ENCODE measurements around the gene AIG1.

Gene AIG1

GRCh38 chr6:143151381-143151780, 90.7 kb downstream of the AIG1 start:
- Histone ChIP-seq H3K9me3 (ENCODE audit: control insufficient read depth in 1 of 2, low read length in 2 of 2) (no peaks in the 10 kb centered on the region), H3K4me1 (ENCODE audit: control insufficient read depth in 1 of 2, insufficient read depth in 2 of 2, low read length in 2 of 2) (no peaks in the 10 kb centered on the region), H3K27ac (ENCODE audit: low read length) (no peak overlapping the region), H3K36me3 (ENCODE audit: control insufficient read depth in 1 of 2, insufficient read depth in 2 of 2, low read length in 2 of 2) (peaks cover 0 to 4% of the 10 kb centered on the region in 2 donors), H3K27me3 (ENCODE audit: low read depth, low read length) (no peaks in the 10 kb centered on the region), H3K4me3 (ENCODE audit: low read depth in 1 of 2, low read length in 2 of 2) (no peak overlapping the region)

DNA sequence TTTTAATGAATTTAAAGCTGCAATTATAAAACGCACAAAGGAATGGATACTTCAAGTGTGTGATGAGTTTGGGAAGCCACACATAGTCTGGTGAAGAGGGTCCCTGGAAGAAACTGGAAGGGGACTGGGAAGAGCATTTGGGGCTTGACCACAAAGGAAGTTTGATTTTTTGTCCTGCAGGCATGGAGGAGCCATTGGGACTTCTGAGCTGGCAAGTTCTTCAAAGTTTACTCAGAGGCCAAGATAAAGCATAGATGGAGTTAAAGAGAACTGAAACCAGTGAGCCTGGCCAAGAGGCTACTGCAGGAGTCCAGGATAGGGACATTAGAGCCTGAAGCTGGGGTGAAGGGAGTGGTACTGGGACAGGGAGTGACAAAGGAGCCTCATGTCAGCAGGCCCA, 95.0 kb downstream of the AIG1 start:
- Histone ChIP-seq H3K4me3 (ENCODE audit: low read depth in 1 of 2, low read length in 2 of 2) (no peak overlapping the region), H3K36me3 (ENCODE audit: control insufficient read depth in 1 of 2, insufficient read depth in 2 of 2, low read length in 2 of 2) (no peaks in the 10 kb centered on the region), H3K9me3 (ENCODE audit: control insufficient read depth in 1 of 2, low read length in 2 of 2) (no peaks in the 10 kb centered on the region), H3K27me3 (ENCODE audit: low read depth, low read length) (no peaks in the 10 kb centered on the region), H3K27ac (ENCODE audit: low read length) (no peak overlapping the region), H3K4me1 (ENCODE audit: control insufficient read depth in 1 of 2, insufficient read depth in 2 of 2, low read length in 2 of 2) (peaks cover 6 to 7% of the 10 kb centered on the region in 2 donors)

DNA sequence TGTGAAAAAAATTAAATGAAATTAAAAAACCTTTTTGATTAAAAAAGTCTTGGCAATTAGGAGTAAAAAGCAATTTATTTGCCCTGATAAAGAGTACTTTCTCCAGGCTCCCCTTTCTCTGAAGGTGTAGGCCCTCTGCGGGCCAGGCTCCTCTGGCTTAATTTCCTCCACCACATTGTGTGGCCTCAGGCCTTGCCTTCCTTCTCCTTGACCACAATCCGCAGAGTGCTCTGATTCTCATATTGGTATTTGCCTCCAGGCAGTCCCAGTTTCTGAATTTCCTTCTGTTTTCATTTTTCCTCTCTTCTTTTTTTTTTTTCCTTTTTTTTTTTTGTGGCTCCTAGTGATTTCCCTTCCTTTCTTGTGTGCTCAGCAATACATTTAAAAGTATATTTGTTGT, 96.4 kb downstream of the AIG1 start:
- Histone ChIP-seq H3K36me3 (ENCODE audit: control insufficient read depth in 1 of 2, insufficient read depth in 2 of 2, low read length in 2 of 2) (no peaks in the 10 kb centered on the region), H3K27ac (ENCODE audit: low read length) (no peak overlapping the region), H3K9me3 (ENCODE audit: control insufficient read depth in 1 of 2, low read length in 2 of 2) (no peaks in the 10 kb centered on the region), H3K4me3 (ENCODE audit: low read depth in 1 of 2, low read length in 2 of 2) (no peak overlapping the region), H3K27me3 (ENCODE audit: low read depth, low read length) (no peaks in the 10 kb centered on the region), H3K4me1 (ENCODE audit: control insufficient read depth in 1 of 2, insufficient read depth in 2 of 2, low read length in 2 of 2) (peaks cover 6 to 7% of the 10 kb centered on the region in 2 donors)

DNA sequence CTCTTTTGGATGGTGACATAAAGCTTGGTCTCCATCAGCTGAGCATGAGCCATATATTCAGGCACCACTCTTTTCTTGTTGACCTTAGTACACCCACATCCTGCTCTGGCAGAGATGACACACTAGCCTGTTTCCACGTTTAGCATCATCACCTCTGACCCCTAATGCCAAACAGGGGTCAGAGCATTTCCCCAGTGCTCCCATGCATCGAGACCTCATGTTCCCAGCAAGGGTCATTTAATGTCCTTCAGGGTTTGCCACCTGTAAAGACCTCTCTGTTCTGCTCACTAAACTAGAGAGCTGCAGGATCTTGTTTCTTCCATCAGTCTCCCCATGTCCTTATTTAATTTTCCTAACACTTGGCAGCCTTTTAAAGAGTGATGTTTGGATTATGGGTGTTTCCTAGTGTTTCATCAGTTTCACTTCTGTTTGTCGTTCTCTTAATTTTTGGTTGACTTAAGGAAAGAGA, 97.5 kb downstream of the AIG1 start:
- H3K4me3 ChIP-seq (ENCODE audit: low read depth in 1 of 2, low read length in 2 of 2): no peak overlapping the region
- H3K27ac ChIP-seq (ENCODE audit: low read length): no peak overlapping the region
- no peaks in the 10 kb centered on the region for H3K9me3 ChIP-seq (ENCODE audit: control insufficient read depth in 1 of 2, low read length in 2 of 2)
- no peaks in the 10 kb centered on the region for H3K36me3 ChIP-seq (ENCODE audit: control insufficient read depth in 1 of 2, insufficient read depth in 2 of 2, low read length in 2 of 2)
- no peaks in the 10 kb centered on the region for H3K27me3 ChIP-seq (ENCODE audit: low read depth, low read length)
- H3K4me1 ChIP-seq (ENCODE audit: control insufficient read depth in 1 of 2, insufficient read depth in 2 of 2, low read length in 2 of 2): peaks cover 6 to 7% of the 10 kb centered on the region in 2 donors

DNA sequence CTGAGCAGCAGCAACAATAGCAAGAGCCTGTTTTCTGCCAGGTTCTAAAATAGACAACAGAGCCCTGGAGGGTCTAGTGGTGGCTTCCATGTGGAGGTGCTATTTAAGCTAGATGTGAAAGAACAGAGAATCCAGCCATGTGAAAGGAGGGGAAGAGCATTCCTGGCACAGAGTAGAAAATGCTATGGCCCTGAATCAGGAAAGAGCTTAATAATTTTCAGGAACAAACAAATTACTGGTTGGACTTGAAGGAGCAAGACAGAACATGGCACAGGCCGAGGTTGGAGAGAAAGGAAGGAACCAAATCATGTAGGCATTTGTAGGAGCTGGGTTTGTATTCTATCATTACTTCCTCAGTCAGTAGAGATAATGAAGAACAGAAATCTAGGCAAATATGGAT, 98.3 kb downstream of the AIG1 start:
- no peak overlapping the region for H3K4me3 ChIP-seq (ENCODE audit: low read depth in 1 of 2, low read length in 2 of 2)
- H3K4me1 ChIP-seq (ENCODE audit: control insufficient read depth in 1 of 2, insufficient read depth in 2 of 2, low read length in 2 of 2): peaks cover 6 to 7% of the 10 kb centered on the region in 2 donors
- no peaks in the 10 kb centered on the region for H3K36me3 ChIP-seq (ENCODE audit: control insufficient read depth in 1 of 2, insufficient read depth in 2 of 2, low read length in 2 of 2)
- H3K9me3 ChIP-seq (ENCODE audit: control insufficient read depth in 1 of 2, low read length in 2 of 2): no peaks in the 10 kb centered on the region
- H3K27me3 ChIP-seq (ENCODE audit: low read depth, low read length): no peaks in the 10 kb centered on the region
- no peak overlapping the region for H3K27ac ChIP-seq (ENCODE audit: low read length)

GRCh38 chr6:143160015-143160414, 99.3 kb downstream of the AIG1 start:
- Histone ChIP-seq H3K27ac (ENCODE audit: low read length) (no peak overlapping the region), H3K4me1 (ENCODE audit: control insufficient read depth in 1 of 2, insufficient read depth in 2 of 2, low read length in 2 of 2) (peaks cover 6 to 7% of the 10 kb centered on the region in 2 donors), H3K9me3 (ENCODE audit: control insufficient read depth in 1 of 2, low read length in 2 of 2) (no peaks in the 10 kb centered on the region)

GRCh38 chr6:143160439-143161220, 99.9 kb downstream of the AIG1 start:
- no peaks in the 10 kb centered on the region for H3K27me3 ChIP-seq (ENCODE audit: low read depth, low read length)
- H3K4me3 ChIP-seq (ENCODE audit: low read depth in 1 of 2, low read length in 2 of 2): no peak overlapping the region
- peaks cover 6 to 7% of the 10 kb centered on the region in 2 donors for H3K4me1 ChIP-seq (ENCODE audit: control insufficient read depth in 1 of 2, insufficient read depth in 2 of 2, low read length in 2 of 2)
- H3K9me3 ChIP-seq (ENCODE audit: control insufficient read depth in 1 of 2, low read length in 2 of 2): no peaks in the 10 kb centered on the region
- H3K27ac ChIP-seq (ENCODE audit: low read length): no peak overlapping the region
- H3K36me3 ChIP-seq (ENCODE audit: control insufficient read depth in 1 of 2, insufficient read depth in 2 of 2, low read length in 2 of 2): peaks cover 0 to under 1% of the 10 kb centered on the region in 2 donors

More at GRCh38 chr6:143160015-143160414, 99.3 kb downstream of the AIG1 start:
- no peaks in the 10 kb centered on the region for H3K36me3 ChIP-seq (ENCODE audit: control insufficient read depth in 1 of 2, insufficient read depth in 2 of 2, low read length in 2 of 2)
- no peaks in the 10 kb centered on the region for H3K27me3 ChIP-seq (ENCODE audit: low read depth, low read length)
- H3K4me3 ChIP-seq (ENCODE audit: low read depth in 1 of 2, low read length in 2 of 2): no peak overlapping the region

DNA sequence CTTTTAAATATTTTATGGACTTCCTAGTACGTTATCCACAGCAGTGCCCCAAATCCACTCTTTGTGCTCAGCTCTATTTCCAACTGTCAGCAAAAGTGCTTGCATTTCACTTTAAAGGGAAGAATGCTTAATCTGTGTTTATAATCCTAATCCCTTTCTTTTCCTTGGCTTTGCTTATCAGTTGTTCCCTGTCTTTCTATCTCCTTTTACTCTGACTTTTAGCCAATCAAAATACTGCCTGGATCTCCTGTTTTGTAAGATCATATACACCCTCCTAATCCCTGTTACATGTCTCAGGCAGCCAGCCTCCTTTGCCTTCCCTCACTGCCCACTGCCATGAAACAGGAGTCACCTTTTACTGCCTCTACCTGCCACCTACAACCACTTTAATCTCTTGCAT, 102.9 kb downstream of the AIG1 start:
- Histone ChIP-seq H3K4me1 (ENCODE audit: control insufficient read depth in 1 of 2, insufficient read depth in 2 of 2, low read length in 2 of 2) (no peaks in the 10 kb centered on the region), H3K4me3 (ENCODE audit: low read depth in 1 of 2, low read length in 2 of 2) (no peak overlapping the region), H3K27me3 (ENCODE audit: low read depth, low read length) (no peaks in the 10 kb centered on the region), H3K9me3 (ENCODE audit: control insufficient read depth in 1 of 2, low read length in 2 of 2) (no peaks in the 10 kb centered on the region), H3K27ac (ENCODE audit: low read length) (no peak overlapping the region), H3K36me3 (ENCODE audit: control insufficient read depth in 1 of 2, insufficient read depth in 2 of 2, low read length in 2 of 2) (peaks cover 7 to 9% of the 10 kb centered on the region in 2 donors)

- Histone ChIP-seq H3K27me3 (ENCODE audit: low read depth, low read length) (no peaks in the 10 kb centered on the region), H3K27ac (ENCODE audit: low read length) (no peak overlapping the region), H3K4me3 (ENCODE audit: low read depth in 1 of 2, low read length in 2 of 2) (no peak overlapping the region), H3K4me1 (ENCODE audit: control insufficient read depth in 1 of 2, insufficient read depth in 2 of 2, low read length in 2 of 2) (no peaks in the 10 kb centered on the region), H3K9me3 (ENCODE audit: control insufficient read depth in 1 of 2, low read length in 2 of 2) (no peaks in the 10 kb centered on the region), H3K36me3 (ENCODE audit: control insufficient read depth in 1 of 2, insufficient read depth in 2 of 2, low read length in 2 of 2) (peaks cover 7 to 9% of the 10 kb centered on the region in 2 donors)
These were observed 103.9 kb downstream of the AIG1 start for GRCh38 chr6:143164565-143165105.

DNA sequence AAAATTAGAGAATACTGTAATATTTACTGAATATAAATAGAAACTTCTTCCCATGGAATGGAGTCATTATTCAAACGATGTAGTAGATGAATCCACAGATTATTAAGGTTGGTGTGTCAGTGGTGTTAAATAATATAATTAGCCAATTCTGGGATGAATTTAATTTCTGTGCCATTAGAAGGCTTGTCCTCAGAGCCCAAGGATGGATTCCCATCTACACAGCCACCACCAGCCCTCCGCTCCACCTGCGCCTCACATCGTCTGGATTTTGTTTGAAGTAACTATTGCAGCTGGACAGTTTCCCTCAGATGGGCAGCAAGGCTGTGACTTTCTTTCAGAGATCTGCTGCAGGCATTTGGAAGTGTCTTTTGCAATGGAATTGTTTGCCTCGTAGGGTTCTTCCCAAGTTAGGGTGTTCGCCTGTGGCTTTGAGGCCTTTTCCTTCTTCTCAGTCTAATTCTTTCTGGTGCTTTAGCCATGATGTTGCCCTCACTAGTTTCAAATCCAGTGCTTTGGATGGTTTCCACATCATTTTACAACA, 104.7 kb downstream of the AIG1 start:
- H3K4me1 ChIP-seq (ENCODE audit: control insufficient read depth in 1 of 2, insufficient read depth in 2 of 2, low read length in 2 of 2): no peaks in the 10 kb centered on the region
- H3K36me3 ChIP-seq (ENCODE audit: control insufficient read depth in 1 of 2, insufficient read depth in 2 of 2, low read length in 2 of 2): peaks cover 7 to 9% of the 10 kb centered on the region in 2 donors
- no peak overlapping the region for H3K4me3 ChIP-seq (ENCODE audit: low read depth in 1 of 2, low read length in 2 of 2)
- H3K27ac ChIP-seq (ENCODE audit: low read length): no peak overlapping the region
- H3K27me3 ChIP-seq (ENCODE audit: low read depth, low read length): no peaks in the 10 kb centered on the region
- H3K9me3 ChIP-seq (ENCODE audit: control insufficient read depth in 1 of 2, low read length in 2 of 2): no peaks in the 10 kb centered on the region

DNA sequence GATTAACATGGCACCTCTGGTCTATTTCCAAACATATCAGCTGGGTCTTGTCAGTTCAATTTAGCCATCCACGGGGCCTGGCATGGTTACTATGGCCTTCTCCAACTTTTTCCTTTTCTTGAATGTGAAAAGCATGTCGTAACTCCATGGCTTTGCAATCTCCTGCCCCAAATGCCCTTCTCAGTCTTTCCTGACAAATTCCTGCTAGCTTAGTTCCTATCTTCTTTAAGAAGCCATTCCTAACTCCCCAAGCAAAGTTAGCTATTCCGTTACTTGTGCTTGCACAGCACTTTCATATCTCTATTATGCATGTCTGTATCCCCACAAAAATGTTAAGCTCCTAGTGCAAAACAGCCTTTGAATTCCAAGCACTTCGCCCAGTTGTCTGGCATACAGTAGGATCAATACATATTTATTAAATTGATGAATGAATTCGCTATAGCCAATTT, 105.6 kb downstream of the AIG1 start:
- H3K4me1 ChIP-seq (ENCODE audit: control insufficient read depth in 1 of 2, insufficient read depth in 2 of 2, low read length in 2 of 2): no peaks in the 10 kb centered on the region
- no peaks in the 10 kb centered on the region for H3K9me3 ChIP-seq (ENCODE audit: control insufficient read depth in 1 of 2, low read length in 2 of 2)
- peaks cover 7 to 9% of the 10 kb centered on the region in 2 donors for H3K36me3 ChIP-seq (ENCODE audit: control insufficient read depth in 1 of 2, insufficient read depth in 2 of 2, low read length in 2 of 2)
- H3K27me3 ChIP-seq (ENCODE audit: low read depth, low read length): no peaks in the 10 kb centered on the region
- H3K27ac ChIP-seq (ENCODE audit: low read length): no peak overlapping the region
- no peak overlapping the region for H3K4me3 ChIP-seq (ENCODE audit: low read depth in 1 of 2, low read length in 2 of 2)
